ENCODE results near the gene SCART1. TPM values are rescaled to one million over a fixed set of nuclear protein-coding genes. Genes with fewer than 3 reads are reported as not detected.
A peak's percentile ranks its signal among the peaks of the same experiment; 100 is the strongest.
"Not testable (repeated sequence)": the region's sequence is repeated elsewhere in the genome, so short reads cannot be mapped to it uniquely, and the experiment has no call there.

Gene SCART1
- total RNA-seq, 1 experiment from 2014 or later = 0.50 TPM

- Mint-ChIP-seq H3K4me1 (no peaks in the 10 kb centered on the region), H3K36me3 (ENCODE audit: insufficient read depth in 1 of 3, low read depth in 3 of 3) (peaks cover 3 to 15% (median 10%) of the 10 kb centered on the region in 3 experiments; a peak in 5 of 7 replicates), H3K4me3 (peak overlapping the region; percentile 36 to 73), H3K9me3 (no peaks in the 10 kb centered on the region), H3K27ac (no peak overlapping the region), H3K27me3 (ENCODE audit: low read depth) (peaks cover 11% of the 10 kb centered on the region)
- Histone ChIP-seq H3K4me1 (ENCODE audit: insufficient read depth, low read length) (no peaks in the 10 kb centered on the region), H2AFZ (ENCODE audit: low read length) (no peak overlapping the region), H2BK5ac (ENCODE audit: insufficient read length, low read length) (no peak overlapping the region), H4K5ac (ENCODE audit: insufficient read length, low read depth, low read length) (no peak overlapping the region), H2BK120ac (ENCODE audit: low read depth, low read length, poor library complexity, severe bottlenecking) (no peak overlapping the region), H2BK20ac (ENCODE audit: low read depth, low read length, poor library complexity, severe bottlenecking) (no peak overlapping the region), H3K27ac (ENCODE audit: insufficient read length, low read depth, low read length) (no peak overlapping the region), H2AK5ac (ENCODE audit: insufficient read length, low read length) (no peak overlapping the region), H4K91ac (ENCODE audit: insufficient read length, low read depth, low read length) (no peak overlapping the region), H3K14ac (ENCODE audit: insufficient read depth, low read length) (no peak overlapping the region), H4K20me1 (ENCODE audit: control insufficient read depth, insufficient read depth, insufficient read length) (peaks cover 4% of the 10 kb centered on the region), H3K23ac (ENCODE audit: insufficient read length, low read depth, low read length) (no peak overlapping the region), H3T11ph (ENCODE audit: low read length) (no peak overlapping the region), H3K27me3 (ENCODE audit: insufficient read depth, low read length) (no peaks in the 10 kb centered on the region), H2BK15ac (ENCODE audit: low read depth, low read length) (no peak overlapping the region), H3K79me1 (ENCODE audit: insufficient read depth, low read depth, low read length, poor library complexity, severe bottlenecking) (no peaks in the 10 kb centered on the region), H3K9me3 (ENCODE audit: control insufficient read depth, low read depth, low read length) (no peaks in the 10 kb centered on the region), H3K4ac (ENCODE audit: low read depth, low read length) (no peak overlapping the region), H4K8ac (replicated peaks; ENCODE audit: insufficient read length, low read depth, low read length) (no peak overlapping the region), H3K4me2 (ENCODE audit: insufficient read depth, insufficient read length, low read length) (no peak overlapping the region), H3K9ac (ENCODE audit: extremely low read depth, insufficient read length, low read length) (no peak overlapping the region), H2BK12ac (ENCODE audit: insufficient read length, low read depth, low read length) (no peak overlapping the region), H3K79me2 (ENCODE audit: insufficient read depth, low read length) (no peaks in the 10 kb centered on the region), H3K18ac (ENCODE audit: insufficient read length, low read depth, low read length) (no peak overlapping the region), H3K23me2 (ENCODE audit: insufficient read length, low read depth, low read length, poor library complexity, severe bottlenecking) (peaks cover 3% of the 10 kb centered on the region), H3K56ac (ENCODE audit: insufficient read length, low read depth, low read length) (no peak overlapping the region)
- peak; percentile 36 for DNase-seq
- WGBS (ENCODE audit: extremely low coverage, insufficient read length, low lambda C conversion rate) = no CpG with 5 or more reads among the region's 88 CpGs
- TF ChIP-seq CTCF (conservative IDR thresholded peaks at IDR 0.05) = no peak
These were observed 30.7 kb upstream of the SCART1 start for GRCh38 chr10:133422807-133423771.

- WGBS (ENCODE audit: extremely low coverage, insufficient read length, low lambda C conversion rate) = no CpG with 5 or more reads among the region's 46 CpGs
- H3K27ac ChIP-seq (ENCODE audit: insufficient read length, low read depth, low read length); H3K18ac ChIP-seq (ENCODE audit: insufficient read length, low read depth, low read length); H3T11ph ChIP-seq (ENCODE audit: low read length); H4K20me1 ChIP-seq (ENCODE audit: control insufficient read depth, insufficient read depth, insufficient read length); H3K14ac ChIP-seq (ENCODE audit: insufficient read depth, low read length); H3K79me2 ChIP-seq (ENCODE audit: insufficient read depth, low read length); H3K79me1 ChIP-seq (ENCODE audit: insufficient read depth, low read depth, low read length, poor library complexity, severe bottlenecking); H3K27ac Mint-ChIP-seq; H3K4me3 Mint-ChIP-seq; H2BK5ac ChIP-seq (ENCODE audit: insufficient read length, low read length); H2AK5ac ChIP-seq (ENCODE audit: insufficient read length, low read length); H2BK120ac ChIP-seq (ENCODE audit: low read depth, low read length, poor library complexity, severe bottlenecking); H3K9me3 Mint-ChIP-seq; H3K9ac ChIP-seq (ENCODE audit: extremely low read depth, insufficient read length, low read length); H3K36me3 Mint-ChIP-seq (ENCODE audit: insufficient read depth in 1 of 3, low read depth in 3 of 3); H2AFZ ChIP-seq (ENCODE audit: low read length); H3K4me1 Mint-ChIP-seq; H2BK12ac ChIP-seq (ENCODE audit: insufficient read length, low read depth, low read length); H4K5ac ChIP-seq (ENCODE audit: insufficient read length, low read depth, low read length); H3K56ac ChIP-seq (ENCODE audit: insufficient read length, low read depth, low read length); H3K23me2 ChIP-seq (ENCODE audit: insufficient read length, low read depth, low read length, poor library complexity, severe bottlenecking); H4K91ac ChIP-seq (ENCODE audit: insufficient read length, low read depth, low read length); H3K27me3 ChIP-seq (ENCODE audit: insufficient read depth, low read length); H4K8ac ChIP-seq (replicated peaks; ENCODE audit: insufficient read length, low read depth, low read length); H3K4me1 ChIP-seq (ENCODE audit: insufficient read depth, low read length); DNase-seq; H3K4me2 ChIP-seq (ENCODE audit: insufficient read depth, insufficient read length, low read length); H2BK20ac ChIP-seq (ENCODE audit: low read depth, low read length, poor library complexity, severe bottlenecking); H3K4ac ChIP-seq (ENCODE audit: low read depth, low read length); H3K23ac ChIP-seq (ENCODE audit: insufficient read length, low read depth, low read length); H3K9me3 ChIP-seq (ENCODE audit: control insufficient read depth, low read depth, low read length); H2BK15ac ChIP-seq (ENCODE audit: low read depth, low read length): not testable (repeated sequence)
- peaks cover 11% of the 10 kb centered on the region for H3K27me3 Mint-ChIP-seq (ENCODE audit: low read depth)
These were observed 29.6 kb upstream of the SCART1 start for GRCh38 chr10:133424102-133424501.

Measured in H9 (cell line).